DOHH2 (cell line): Measurements from ENCODE around the gene NR2F1-AS1.

Experiments used
- H3F3A ChIP-seq: fragments of 200-600 bp; sonication (generic), shearing (Covaris generic); 2 replicates; pipeline ENCODE4 v1.6.0; 2016; ENCODE audit warnings: antibody characterized with exemption, mild to moderate bottlenecking; ENCODE audit not compliant: control insufficient read depth, insufficient read depth
- H3K27ac ChIP-seq: fragments of 200-600 bp; sonication (generic); 2 replicates; pipeline ENCODE4 v1.5.1; 2014; ENCODE audit warnings: low read depth, mild to moderate bottlenecking, low read length, moderate library complexity
- H3K27me3 ChIP-seq: fragments of 200-600 bp; sonication (generic); 2 replicates; pipeline ENCODE4 v1.6.1; 2014; ENCODE audit warnings: mild to moderate bottlenecking, low read length, mixed read lengths; ENCODE audit not compliant: control insufficient read depth
- H3K36me3 ChIP-seq: fragments of 200-600 bp; sonication (generic); 2 replicates; pipeline ENCODE4 v1.6.1; 2014; ENCODE audit warnings: mild to moderate bottlenecking, low read length, moderate library complexity, mixed read lengths; ENCODE audit not compliant: control insufficient read depth
- H3K4me1 ChIP-seq: fragments of 200-600 bp; sonication (generic); 2 replicates; pipeline ENCODE4 v1.6.1; 2014; ENCODE audit warnings: mild to moderate bottlenecking, low read length, mixed read lengths; ENCODE audit not compliant: control insufficient read depth
- H3K4me2 ChIP-seq: fragments of 200-600 bp; sonication (generic); 2 replicates; pipeline ENCODE4 v1.6.0; 2014; ENCODE audit warnings: mild to moderate bottlenecking, low read length, moderate library complexity
- H3K4me3 ChIP-seq: fragments of 200-600 bp; sonication (generic); 2 replicates; pipeline ENCODE4 v1.5.1; 2014; ENCODE audit warnings: mild to moderate bottlenecking, low read length, mixed read lengths
- H3K79me2 ChIP-seq: fragments of 200-600 bp; sonication (generic); 2 replicates; pipeline ENCODE4 v1.6.1; 2014; ENCODE audit warnings: mild to moderate bottlenecking, low read length, mixed read lengths; ENCODE audit not compliant: control insufficient read depth
- H3K9me2 ChIP-seq: fragments of 200-600 bp; sonication (generic); replicated peaks from 2 replicates; pipeline ENCODE4 v1.6.1; 2014; ENCODE audit warnings: mild to moderate bottlenecking, low read length, mixed read lengths; ENCODE audit not compliant: control insufficient read depth
- H3K9me3 ChIP-seq: fragments of 200-600 bp; sonication (generic); 2 replicates; pipeline ENCODE4 v1.6.1; 2014; ENCODE audit warnings: antibody characterized with exemption, low read length, mixed read lengths; ENCODE audit not compliant: control insufficient read depth, insufficient read depth
- H4K20me1 ChIP-seq: fragments of 200-600 bp; sonication (generic); 2 replicates; pipeline ENCODE4 v1.6.0; 2014; ENCODE audit warnings: low read depth, mild to moderate bottlenecking, antibody characterized with exemption, low read length, moderate library complexity; ENCODE audit not compliant: control insufficient read depth, insufficient read depth
- EZH2phosphoT487 ChIP-seq: fragments of 200-600 bp; sonication (generic); IDR thresholded peaks from 2 replicates; pipeline ENCODE4 v1.6.1; 2017; ENCODE audit warnings: borderline replicate concordance, mild to moderate bottlenecking, antibody characterized with exemption, low read length, moderate library complexity, mixed read lengths
- TF ChIP-seq, protein P1 (sequence below): fragments of 200-600 bp; sonication (generic); IDR thresholded peaks from one replicate; pipeline ENCODE4 v1.5.1; 2014; ENCODE audit warnings: antibody characterized with exemption, mild to moderate bottlenecking, low read depth, low read length; ENCODE audit not compliant: poor library complexity, severe bottlenecking

The NR2F1-AS1 gene

DNA sequence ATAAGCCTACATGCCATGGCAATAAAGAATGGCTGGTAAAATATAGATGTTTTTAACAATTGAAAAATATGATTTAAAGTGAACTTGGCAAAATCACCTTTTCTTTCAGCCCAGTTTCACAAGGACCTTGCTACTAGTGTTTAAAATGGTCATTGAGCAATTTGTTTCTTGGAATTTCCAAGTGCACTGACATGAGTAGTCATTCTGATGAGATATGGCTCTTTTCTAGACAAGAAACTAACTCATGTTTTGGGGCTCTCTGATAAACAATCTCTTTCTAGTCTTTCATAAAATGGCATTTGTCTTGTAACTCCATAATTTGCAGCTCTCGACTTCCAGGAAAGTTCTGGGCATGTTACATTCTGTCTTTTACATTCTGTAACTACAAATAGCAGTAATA lies 176.8 kb downstream of the NR2F1-AS1 start:
- TF ChIP-seq EZH2phosphoT487 = no peak
- TF ChIP-seq, protein P1, sequence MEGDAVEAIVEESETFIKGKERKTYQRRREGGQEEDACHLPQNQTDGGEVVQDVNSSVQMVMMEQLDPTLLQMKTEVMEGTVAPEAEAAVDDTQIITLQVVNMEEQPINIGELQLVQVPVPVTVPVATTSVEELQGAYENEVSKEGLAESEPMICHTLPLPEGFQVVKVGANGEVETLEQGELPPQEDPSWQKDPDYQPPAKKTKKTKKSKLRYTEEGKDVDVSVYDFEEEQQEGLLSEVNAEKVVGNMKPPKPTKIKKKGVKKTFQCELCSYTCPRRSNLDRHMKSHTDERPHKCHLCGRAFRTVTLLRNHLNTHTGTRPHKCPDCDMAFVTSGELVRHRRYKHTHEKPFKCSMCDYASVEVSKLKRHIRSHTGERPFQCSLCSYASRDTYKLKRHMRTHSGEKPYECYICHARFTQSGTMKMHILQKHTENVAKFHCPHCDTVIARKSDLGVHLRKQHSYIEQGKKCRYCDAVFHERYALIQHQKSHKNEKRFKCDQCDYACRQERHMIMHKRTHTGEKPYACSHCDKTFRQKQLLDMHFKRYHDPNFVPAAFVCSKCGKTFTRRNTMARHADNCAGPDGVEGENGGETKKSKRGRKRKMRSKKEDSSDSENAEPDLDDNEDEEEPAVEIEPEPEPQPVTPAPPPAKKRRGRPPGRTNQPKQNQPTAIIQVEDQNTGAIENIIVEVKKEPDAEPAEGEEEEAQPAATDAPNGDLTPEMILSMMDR = no peak
- H3K9me2 ChIP-seq = no peaks in the 10 kb centered on the region
- H3K4me1 ChIP-seq = no peaks in the 10 kb centered on the region

DNA sequence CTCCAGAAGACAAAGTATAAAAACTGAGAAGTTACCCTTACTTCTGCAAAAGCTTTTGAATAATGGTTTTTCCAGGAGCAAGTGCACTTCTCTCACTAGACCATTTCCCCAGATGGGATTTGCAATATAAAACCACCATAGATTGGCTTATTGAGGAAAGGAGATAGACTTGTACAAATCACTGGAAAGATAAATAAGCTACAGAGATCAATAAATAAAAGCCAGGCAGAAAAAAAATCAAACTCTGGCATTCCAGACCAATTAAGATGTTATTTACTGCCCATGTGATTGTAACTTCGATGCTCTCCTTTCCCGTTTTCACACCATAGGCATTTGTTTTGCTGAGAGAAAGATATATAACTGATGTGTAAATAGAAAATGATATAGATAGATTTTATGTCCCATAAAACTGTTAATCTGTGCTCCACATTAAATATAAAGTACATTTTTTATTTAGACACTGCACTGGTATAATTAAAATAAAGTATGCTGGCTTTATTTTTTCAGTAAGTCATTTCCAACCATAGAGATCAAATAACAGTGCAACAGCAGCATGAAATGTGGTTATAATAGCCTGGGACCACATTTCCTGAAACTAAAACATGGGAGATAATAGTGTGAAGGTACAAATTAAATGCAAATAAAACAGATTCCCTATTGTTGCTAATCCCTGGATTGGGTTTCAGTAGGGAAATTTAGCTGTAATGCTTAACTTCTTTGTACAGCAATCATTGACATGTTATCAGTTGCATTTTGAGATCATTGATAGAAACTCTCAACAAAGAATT lies 177.7 kb downstream of the NR2F1-AS1 start:
- Histone ChIP-seq H3K9me3 (no peaks in the 10 kb centered on the region), H3K9me2 (no peaks in the 10 kb centered on the region), H3K4me3 (no peak overlapping the region), H3K27me3 (no peaks in the 10 kb centered on the region), H3K36me3 (no peaks in the 10 kb centered on the region), H3K27ac (no peak overlapping the region), H3K4me2 (no peak overlapping the region), H3F3A (no peaks in the 10 kb centered on the region), H3K79me2 (no peaks in the 10 kb centered on the region), H4K20me1 (no peaks in the 10 kb centered on the region), H3K4me1 (no peaks in the 10 kb centered on the region)
- no peak for TF ChIP-seq EZH2phosphoT487

More for the DNA sequence above, 176.8 kb downstream of the NR2F1-AS1 start:
- Histone ChIP-seq H3K36me3 (no peaks in the 10 kb centered on the region), H3F3A (no peaks in the 10 kb centered on the region), H4K20me1 (no peaks in the 10 kb centered on the region), H3K9me3 (no peaks in the 10 kb centered on the region), H3K27ac (no peak overlapping the region), H3K4me3 (no peak overlapping the region), H3K27me3 (no peaks in the 10 kb centered on the region), H3K79me2 (no peaks in the 10 kb centered on the region), H3K4me2 (no peak overlapping the region)

DNA sequence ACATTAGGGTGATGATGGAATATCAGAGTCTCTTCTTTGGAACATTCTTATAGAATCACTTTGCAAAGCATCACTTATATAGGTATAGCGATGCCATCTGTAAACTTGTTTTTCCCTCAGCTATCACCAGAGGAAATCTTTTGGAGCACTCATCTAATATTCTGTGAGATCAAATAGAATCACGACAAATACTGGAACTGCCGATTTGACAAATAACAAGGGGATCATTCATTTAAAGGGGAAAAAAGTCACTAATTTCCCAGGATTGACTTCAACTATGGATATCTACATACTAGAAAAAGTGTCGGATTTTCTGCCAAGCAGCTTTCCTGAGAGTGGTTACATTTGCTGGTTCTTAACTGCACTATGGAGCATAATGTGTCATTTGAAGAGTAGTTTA lies 178.6 kb downstream of the NR2F1-AS1 start:
- Histone ChIP-seq H3K9me3 (no peaks in the 10 kb centered on the region), H3K36me3 (no peaks in the 10 kb centered on the region), H3K4me3 (no peak overlapping the region), H3K4me2 (no peak overlapping the region), H3K4me1 (no peaks in the 10 kb centered on the region), H3K9me2 (no peaks in the 10 kb centered on the region), H3K27me3 (no peaks in the 10 kb centered on the region), H3K79me2 (no peaks in the 10 kb centered on the region), H4K20me1 (no peaks in the 10 kb centered on the region), H3K27ac (no peak overlapping the region), H3F3A (no peaks in the 10 kb centered on the region)
- TF ChIP-seq, protein P1 = no peak
- no peak for TF ChIP-seq EZH2phosphoT487

DNA sequence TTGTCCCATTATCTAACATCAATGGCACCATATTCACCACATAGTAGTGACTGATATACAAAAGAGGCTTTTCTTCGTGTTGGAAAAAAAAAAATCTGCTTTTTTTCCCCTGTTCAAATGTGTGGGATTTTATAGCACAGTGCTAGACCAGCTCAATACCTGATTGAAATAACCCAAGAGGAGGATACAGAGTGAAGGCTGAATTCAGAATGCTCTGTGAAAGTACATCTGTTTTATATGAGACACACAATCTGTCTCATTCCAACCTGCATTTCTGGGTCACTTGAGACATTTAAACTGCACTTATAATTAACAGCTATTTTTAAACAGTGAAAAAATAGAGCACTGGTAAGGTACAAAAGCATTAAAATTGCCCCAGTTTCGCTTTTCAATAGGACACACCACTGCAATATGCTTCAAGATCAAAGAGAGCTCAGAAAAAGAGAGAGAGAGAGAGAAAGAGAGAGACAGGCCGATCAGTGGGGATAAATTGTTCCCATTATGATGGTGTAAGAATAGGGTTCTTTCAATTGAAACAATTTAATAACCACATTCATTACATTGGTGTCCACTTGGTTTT lies 179.3 kb downstream of the NR2F1-AS1 start:
- no peak overlapping the region for H3K4me2 ChIP-seq

More for the DNA sequence above, 179.3 kb downstream of the NR2F1-AS1 start:
- H3K9me2 ChIP-seq = no peaks in the 10 kb centered on the region
- no peak overlapping the region for H3K27ac ChIP-seq
- H3K4me3 ChIP-seq = no peak overlapping the region
- no peaks in the 10 kb centered on the region for H3K79me2 ChIP-seq
- no peaks in the 10 kb centered on the region for H3K9me3 ChIP-seq
- TF ChIP-seq EZH2phosphoT487 = no peak
- TF ChIP-seq, protein P1 = no peak
- H3K36me3 ChIP-seq = no peaks in the 10 kb centered on the region
- no peaks in the 10 kb centered on the region for H3K27me3 ChIP-seq
- H3F3A ChIP-seq = no peaks in the 10 kb centered on the region
- no peaks in the 10 kb centered on the region for H3K4me1 ChIP-seq
- no peaks in the 10 kb centered on the region for H4K20me1 ChIP-seq
